Measurements from ENCODE around the gene ARMC3. TPM values are rescaled to one million over a fixed set of nuclear protein-coding genes. Genes with fewer than 3 reads are reported as not detected.
A peak's percentile ranks its signal among the peaks of the same experiment; 100 is the strongest.

ARMC3 gene
- total RNA-seq, 1 experiment from 2014 or later: not detected

GRCh38 chr10:22980822-22981221 is 53.0 kb downstream of the ARMC3 start:
- intact Hi-C loops (cut with micrococcal nuclease; ENCODE audit: unreplicated experiment): loop anchor here (10.0 kb wide), 1 partner anchor 636 kb away; the partner anchor contains the start of gene SPAG6
- H3K4me1 ChIP-seq (ENCODE audit: insufficient read depth, low read length, poor library complexity, severe bottlenecking): peaks cover 16% of the 10 kb centered on the region
- POLR2A ChIA-PET (ENCODE audit: low non-redundant PET): no interaction called here
- no peaks in the 10 kb centered on the region for H3K36me3 ChIP-seq (ENCODE audit: insufficient read depth, low read length, poor library complexity, severe bottlenecking)
- no peak for DNase-seq (ENCODE audit: low spot score)
- CTCF ChIA-PET: no interaction called here
- H3K9me3 ChIP-seq (ENCODE audit: low read depth, low read length, poor library complexity, severe bottlenecking): no peaks in the 10 kb centered on the region
- BruUV-seq (replicated peaks): no TSS peak
- peaks cover 33% of the 10 kb centered on the region for H3K27me3 ChIP-seq (replicated peaks; ENCODE audit: insufficient read depth, low read depth, low read length, poor library complexity)
- no peak overlapping the region for H3K4me3 ChIP-seq (ENCODE audit: low read depth, low read length, poor library complexity, severe bottlenecking)
- TF ChIP-seq EZH2 (IDR thresholded peaks at IDR 0.05; ENCODE audit: borderline replicate concordance, low read depth, low read length, poor library complexity, severe bottlenecking): no peak
- TF ChIP-seq, protein P1, sequence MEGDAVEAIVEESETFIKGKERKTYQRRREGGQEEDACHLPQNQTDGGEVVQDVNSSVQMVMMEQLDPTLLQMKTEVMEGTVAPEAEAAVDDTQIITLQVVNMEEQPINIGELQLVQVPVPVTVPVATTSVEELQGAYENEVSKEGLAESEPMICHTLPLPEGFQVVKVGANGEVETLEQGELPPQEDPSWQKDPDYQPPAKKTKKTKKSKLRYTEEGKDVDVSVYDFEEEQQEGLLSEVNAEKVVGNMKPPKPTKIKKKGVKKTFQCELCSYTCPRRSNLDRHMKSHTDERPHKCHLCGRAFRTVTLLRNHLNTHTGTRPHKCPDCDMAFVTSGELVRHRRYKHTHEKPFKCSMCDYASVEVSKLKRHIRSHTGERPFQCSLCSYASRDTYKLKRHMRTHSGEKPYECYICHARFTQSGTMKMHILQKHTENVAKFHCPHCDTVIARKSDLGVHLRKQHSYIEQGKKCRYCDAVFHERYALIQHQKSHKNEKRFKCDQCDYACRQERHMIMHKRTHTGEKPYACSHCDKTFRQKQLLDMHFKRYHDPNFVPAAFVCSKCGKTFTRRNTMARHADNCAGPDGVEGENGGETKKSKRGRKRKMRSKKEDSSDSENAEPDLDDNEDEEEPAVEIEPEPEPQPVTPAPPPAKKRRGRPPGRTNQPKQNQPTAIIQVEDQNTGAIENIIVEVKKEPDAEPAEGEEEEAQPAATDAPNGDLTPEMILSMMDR (conservative IDR thresholded peaks at IDR 0.05; ENCODE audit: low read depth, low read length): no peak
- H3K27ac ChIP-seq (ENCODE audit: low read depth, low read length, poor library complexity, severe bottlenecking): no peak overlapping the region

DNA sequence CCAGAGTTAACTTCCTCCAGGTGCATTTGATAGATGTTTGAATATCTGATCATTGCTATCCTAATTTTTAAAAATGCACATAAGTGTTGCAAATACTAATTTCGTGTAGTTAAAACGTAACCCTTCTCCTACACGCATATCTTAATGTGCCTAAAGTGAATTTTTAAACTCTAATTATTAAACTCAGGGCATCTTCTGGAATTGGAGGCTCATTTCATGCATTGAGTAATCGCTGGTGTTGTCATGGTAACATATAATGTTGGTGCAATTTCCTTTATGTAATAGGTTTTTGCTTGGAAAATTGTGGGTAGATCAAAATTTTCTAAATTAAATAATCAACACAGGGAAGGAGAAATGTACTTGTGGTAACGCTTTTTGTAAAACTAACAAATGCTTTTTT is 56.2 kb downstream of the ARMC3 start:
- Histone ChIP-seq H3K9me3 (ENCODE audit: low read depth, low read length, poor library complexity, severe bottlenecking) (no peaks in the 10 kb centered on the region), H3K27ac (ENCODE audit: low read depth, low read length, poor library complexity, severe bottlenecking) (no peak overlapping the region), H3K4me1 (ENCODE audit: insufficient read depth, low read length, poor library complexity, severe bottlenecking) (peaks cover 14% of the 10 kb centered on the region), H3K27me3 (replicated peaks; ENCODE audit: insufficient read depth, low read depth, low read length, poor library complexity) (peaks cover 17% of the 10 kb centered on the region), H3K4me3 (ENCODE audit: low read depth, low read length, poor library complexity, severe bottlenecking) (no peak overlapping the region), H3K36me3 (ENCODE audit: insufficient read depth, low read length, poor library complexity, severe bottlenecking) (no peaks in the 10 kb centered on the region)
- DNase-seq (ENCODE audit: low spot score): no peak
- ChIA-PET POLR2A (ENCODE audit: low non-redundant PET) (no interaction called here), CTCF (no interaction called here)
- BruUV-seq (replicated peaks): no TSS peak
- TF ChIP-seq, protein P1 (conservative IDR thresholded peaks at IDR 0.05; ENCODE audit: low read depth, low read length): no peak
- no peak for TF ChIP-seq EZH2 (IDR thresholded peaks at IDR 0.05; ENCODE audit: borderline replicate concordance, low read depth, low read length, poor library complexity, severe bottlenecking)
- intact Hi-C loops (cut with micrococcal nuclease; ENCODE audit: unreplicated experiment): loop anchor here (10.0 kb wide), 1 partner anchor 639 kb away; the partner anchor contains the start of gene SPAG6

DNA sequence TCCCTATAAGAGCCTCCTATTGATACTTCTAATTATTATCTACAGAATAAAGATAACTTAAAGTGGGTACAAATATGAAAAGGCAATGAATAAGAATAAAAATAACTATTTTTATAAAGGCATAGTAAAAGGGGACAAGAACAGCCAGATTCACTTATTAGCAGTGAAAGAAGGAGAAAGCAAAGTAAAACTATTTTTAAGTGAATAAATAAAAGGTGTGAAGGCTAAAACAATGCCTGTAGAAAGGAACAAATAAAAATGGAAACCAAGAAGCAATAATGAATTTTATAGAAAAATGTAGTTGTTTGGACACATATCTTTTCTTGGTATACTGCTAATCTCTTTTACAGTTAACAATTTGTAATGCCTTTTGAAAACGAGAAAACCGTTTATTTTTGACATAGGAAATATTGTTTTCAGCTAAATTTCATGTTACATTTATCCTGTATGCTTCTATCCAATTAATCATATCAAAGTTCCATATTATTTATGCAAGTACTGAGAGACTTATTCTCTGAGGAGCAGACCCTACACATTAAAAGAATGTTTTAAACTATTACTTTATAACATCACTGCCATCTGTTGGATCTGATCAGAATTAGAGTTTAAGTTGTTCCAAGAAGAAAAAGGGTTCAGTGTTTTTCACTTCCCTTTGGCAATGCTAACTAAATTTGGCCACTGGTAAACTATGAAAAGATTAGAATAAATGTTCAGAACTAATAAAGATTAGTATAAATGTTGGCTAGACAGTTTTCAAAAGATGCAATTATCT is 59.1 kb downstream of the ARMC3 start:
- intact Hi-C loops (cut with micrococcal nuclease; ENCODE audit: unreplicated experiment): loop anchor here (5.0 to 10.0 kb wide), 4 partner anchors 80 to 985 kb away; partner anchors contain the start of genes DNAJC1 and SPAG6
- TF ChIP-seq EZH2 (IDR thresholded peaks at IDR 0.05; ENCODE audit: borderline replicate concordance, low read depth, low read length, poor library complexity, severe bottlenecking): no peak
- TF ChIP-seq, protein P1 (conservative IDR thresholded peaks at IDR 0.05; ENCODE audit: low read depth, low read length): peak; percentile 61
- no peaks in the 10 kb centered on the region for H3K36me3 ChIP-seq (ENCODE audit: insufficient read depth, low read length, poor library complexity, severe bottlenecking)
- no TSS peak for BruUV-seq (replicated peaks)
- ChIA-PET CTCF (interaction anchor here (0.5 kb wide), 1 partner anchor 404 kb away, joined by 6 read pairs; no protein-coding TSS in a partner anchor), POLR2A (ENCODE audit: low non-redundant PET) (no interaction called here)
- H3K9me3 ChIP-seq (ENCODE audit: low read depth, low read length, poor library complexity, severe bottlenecking): no peaks in the 10 kb centered on the region
- H3K4me3 ChIP-seq (ENCODE audit: low read depth, low read length, poor library complexity, severe bottlenecking): no peak overlapping the region
- no peak overlapping the region for H3K27ac ChIP-seq (ENCODE audit: low read depth, low read length, poor library complexity, severe bottlenecking)
- peaks cover 5% of the 10 kb centered on the region for H3K27me3 ChIP-seq (replicated peaks; ENCODE audit: insufficient read depth, low read depth, low read length, poor library complexity)
- DNase-seq (ENCODE audit: low spot score): peak; percentile 69
- H3K4me1 ChIP-seq (ENCODE audit: insufficient read depth, low read length, poor library complexity, severe bottlenecking): peaks cover 5% of the 10 kb centered on the region

Data from A673 (cell line).